ENCODE measurements around the gene MID2. TPM values are rescaled to one million over a fixed set of nuclear protein-coding genes. Genes with fewer than 3 reads are reported as not detected.

Gene MID2
- total and polyA plus RNA-seq, 2 donors from 2014 or later, result 2.7 to 16.5 TPM

- Histone ChIP-seq H3K36me3 (ENCODE audit: control insufficient read depth in 2 of 3, insufficient read depth in 3 of 3, low read length in 3 of 3) (peaks cover 0 to 11% (median 3%) of the 10 kb centered on the region in 3 donors), H3K9ac (ENCODE audit: low read length in 3 of 3) (no peak overlapping the region), H3K9me3 (ENCODE audit: control insufficient read depth in 2 of 3, insufficient read depth in 1 of 3, low read length in 3 of 3) (no peaks in the 10 kb centered on the region), H3K4me3 (ENCODE audit: low read length in 3 of 3) (no peak overlapping the region), H3K27ac (ENCODE audit: low read depth in 2 of 2, low read length in 2 of 2) (no peak overlapping the region), H3K4me1 (ENCODE audit: control insufficient read depth in 2 of 3, insufficient read depth in 2 of 3, low read depth in 1 of 3, low read length in 3 of 3) (no peaks in the 10 kb centered on the region), H3K27me3 (ENCODE audit: control insufficient read depth, insufficient read depth, low read length) (no peaks in the 10 kb centered on the region)
- intact Hi-C loops (cut with DNase I), result no loop called here
- no peak for TF ChIP-seq CTCF (IDR thresholded peaks at IDR 0.05; ENCODE audit: borderline replicate concordance, extremely low read depth, insufficient read depth)
- DNase-seq (no peak), FAIRE-seq (no peak)
Observed at GRCh38 chrX:107924136-107924746, 98.6 kb downstream of the MID2 start.

- H3K9me3 ChIP-seq (ENCODE audit: control insufficient read depth in 2 of 3, insufficient read depth in 1 of 3, low read length in 3 of 3), result no peaks in the 10 kb centered on the region
- H3K4me1 ChIP-seq (ENCODE audit: control insufficient read depth in 2 of 3, insufficient read depth in 2 of 3, low read depth in 1 of 3, low read length in 3 of 3), result peaks cover 0 to 4% (median 0%) of the 10 kb centered on the region in 3 donors
- no peak for TF ChIP-seq CTCF (IDR thresholded peaks at IDR 0.05; ENCODE audit: borderline replicate concordance, extremely low read depth, insufficient read depth)
- H3K27me3 ChIP-seq (ENCODE audit: control insufficient read depth, insufficient read depth, low read length), result peaks cover 2% of the 10 kb centered on the region
- DNase-seq (no peak), FAIRE-seq (no peak)
- intact Hi-C loops (cut with DNase I), result no loop called here
- H3K27ac ChIP-seq (ENCODE audit: low read depth in 2 of 2, low read length in 2 of 2), result no peak overlapping the region
- no peaks in the 10 kb centered on the region for H3K36me3 ChIP-seq (ENCODE audit: control insufficient read depth in 2 of 3, insufficient read depth in 3 of 3, low read length in 3 of 3)
- H3K4me3 ChIP-seq (ENCODE audit: low read length in 3 of 3), result no peak overlapping the region
- no peak overlapping the region for H3K9ac ChIP-seq (ENCODE audit: low read length in 3 of 3)
Observed at GRCh38 chrX:107934262-107934661, 108.6 kb downstream of the MID2 start.

GRCh38 chrX:107935200-107935599, 109.5 kb downstream of the MID2 start:
- no peak for TF ChIP-seq CTCF (IDR thresholded peaks at IDR 0.05; ENCODE audit: borderline replicate concordance, extremely low read depth, insufficient read depth)
- DNase-seq (peak in 1 of 5 donors; percentile 1), FAIRE-seq (no peak)
- Histone ChIP-seq H3K9ac (ENCODE audit: low read length in 3 of 3) (no peak overlapping the region), H3K27me3 (ENCODE audit: control insufficient read depth, insufficient read depth, low read length) (peaks cover 2% of the 10 kb centered on the region), H3K4me3 (ENCODE audit: low read length in 3 of 3) (no peak overlapping the region), H3K36me3 (ENCODE audit: control insufficient read depth in 2 of 3, insufficient read depth in 3 of 3, low read length in 3 of 3) (no peaks in the 10 kb centered on the region), H3K27ac (ENCODE audit: low read depth in 2 of 2, low read length in 2 of 2) (no peak overlapping the region), H3K4me1 (ENCODE audit: control insufficient read depth in 2 of 3, insufficient read depth in 2 of 3, low read depth in 1 of 3, low read length in 3 of 3) (peaks cover 0 to 4% (median 0%) of the 10 kb centered on the region in 3 donors), H3K9me3 (ENCODE audit: control insufficient read depth in 2 of 3, insufficient read depth in 1 of 3, low read length in 3 of 3) (no peaks in the 10 kb centered on the region)
- intact Hi-C loops (cut with DNase I), result no loop called here

Data from kidney (tissue), 14 donors.